HepG2 (cell line): ENCODE results near the gene BCAS3. TPM values are rescaled to one million over a fixed set of nuclear protein-coding genes. Genes with fewer than 3 reads are reported as not detected.

Experiments used
- ATAC-seq: fragments of 200-7000 bp; cut with Tn5 transposase; 3 replicates; pipeline ENCODE4 v1.9.1; 2020; ENCODE audit warnings: mild to moderate bottlenecking, moderate library complexity
- BruUV-seq: library from RNA; stranded (reverse); fragments of 400-500 nt; replicated peaks from 2 replicates; lab custom pipeline; 2021; lab: Mats Ljungman, UMichigan
- CTCF ChIA-PET: fragments of 300-600 bp; formaldehyde crosslinking; extraction: SDS; loops from one replicate; lab custom pipeline; 2021; ENCODE audit warnings: low total read pairs, inconsistent platforms, low intra/inter-chr PET ratio; lab: Yijun Ruan, JAX
- POLR2A ChIA-PET: fragments of 350-600 bp; sonication (Branson Sonifier 250); formaldehyde crosslinking; loops from one replicate; lab custom pipeline; 2020; ENCODE audit warnings: antibody characterized with exemption, inconsistent platforms; lab: Yijun Ruan, JAX
- DNase-seq: peaks from one replicate; pipeline ENCODE4 v3.0.0-alpha.2; 2015; ENCODE audit warnings: low spot score
- FAIRE-seq: peaks from 3 replicates; lab custom pipeline; 2011; peaks lifted over from hg19 to GRCh38; lab: Jason Lieb, UNC
- H2AFZ ChIP-seq: one replicate; pipeline ENCODE4 v1.6.1; 2011; ENCODE audit warnings: low read length, inconsistent platforms
- H3K27ac ChIP-seq: fragments of 300-600 bp; 3 replicates; pipeline ENCODE4 v1.8.0; 2011; ENCODE audit warnings: mixed run types, mild to moderate bottlenecking, mixed read lengths, low read length, inconsistent platforms; ENCODE audit not compliant: insufficient read depth; ENCODE audit errors: extremely low read length
- H3K27me3 ChIP-seq, 2 experiments: fragments of 200-600 bp in 1 of 2; 2 replicates in 1 of 2; 3 replicates in 1 of 2; pipeline versions ENCODE4 v1.6.0 to v1.8.0; 2011; ENCODE audit warnings: low read length in 2 of 2, mild to moderate bottlenecking in 2 of 2, moderate library complexity in 2 of 2, inconsistent platforms in 1 of 2; ENCODE audit not compliant: insufficient read depth in 2 of 2, control insufficient read depth in 1 of 2
- H3K36me3 ChIP-seq, 2 experiments: fragments of 200-600 bp in 1 of 2; replicated peaks in 1 of 2; 2 replicates in 1 of 2; 3 replicates in 1 of 2; pipeline versions ENCODE4 v1.5.1 to v1.8.0; 2011; ENCODE audit warnings: low read length in 2 of 2, inconsistent platforms in 1 of 2; ENCODE audit not compliant: insufficient read depth in 2 of 2, control insufficient read depth in 1 of 2
- H3K4me1 ChIP-seq: 2 replicates; pipeline ENCODE4 v1.5.1; 2012; ENCODE audit warnings: low read length, inconsistent platforms; ENCODE audit not compliant: insufficient read depth
- H3K4me2 ChIP-seq: 2 replicates; pipeline ENCODE4 v1.6.0; 2011; ENCODE audit warnings: low read depth, low read length, inconsistent platforms
- H3K4me3 ChIP-seq, 3 experiments: fragments of 200-600 bp in 1 of 3; sonication (generic), shearing (Covaris generic) in 1 of 3; replicated peaks in 1 of 3; 2 replicates each; pipeline ENCODE4 v1.5.1; 2011 to 2016; ENCODE audit warnings: low read length in 3 of 3, inconsistent platforms in 2 of 3, low read depth in 2 of 3, mild to moderate bottlenecking in 2 of 3, control low read depth in 1 of 3, mixed read lengths in 1 of 3; ENCODE audit not compliant: insufficient read depth in 1 of 3
- H3K79me2 ChIP-seq: one replicate; pipeline ENCODE4 v1.6.1; 2011; ENCODE audit warnings: low read length, inconsistent platforms; ENCODE audit not compliant: insufficient read depth
- H3K9ac ChIP-seq: 2 replicates; pipeline ENCODE4 v1.6.0; 2011; ENCODE audit warnings: mild to moderate bottlenecking, low read depth, low read length, inconsistent platforms; ENCODE audit not compliant: insufficient read depth
- H3K9me3 ChIP-seq: 2 replicates; pipeline ENCODE4 v1.5.1; 2012; ENCODE audit warnings: mild to moderate bottlenecking, low read length
- H4K20me1 ChIP-seq: 2 replicates; pipeline ENCODE4 v1.6.0; 2011; ENCODE audit warnings: inconsistent platforms, mild to moderate bottlenecking, low read length, moderate library complexity; ENCODE audit not compliant: insufficient read depth
- BORCS8-MEF2B ChIP-seq: sonication (generic); formaldehyde crosslinking; IDR thresholded peaks from 2 replicates; pipeline ENCODE4 v1.8.0; 2022; ENCODE audit warnings: mild to moderate bottlenecking, missing genetic modification reagents
- GTF3A ChIP-seq: sonication (generic); formaldehyde crosslinking; conservative IDR thresholded peaks from 2 replicates; pipeline ENCODE4 v1.4.0; 2020; ENCODE audit warnings: mild to moderate bottlenecking, missing genetic modification reagents
- HDAC2 ChIP-seq: sonication (generic); formaldehyde crosslinking; IDR thresholded peaks from 2 replicates; pipeline ENCODE4 v1.4.0; 2020; ENCODE audit warnings: missing genetic modification reagents
- HNF4G ChIP-seq, 2 experiments: sonication (generic) in 1 of 2; formaldehyde crosslinking in 1 of 2; IDR thresholded peaks; 2 replicates each; pipeline versions ENCODE4 v1.4.0 to v1.6.1; 2011 to 2020; ENCODE audit warnings: borderline replicate concordance in 2 of 2, low read depth in 2 of 2, mild to moderate bottlenecking in 2 of 2, low read length in 1 of 2, missing genetic modification reagents in 1 of 2, moderate library complexity in 1 of 2
- HNRNPH1 ChIP-seq: fragments of 200-400 bp; formaldehyde crosslinking; optimal IDR thresholded peaks from 2 replicates; pipeline ENCODE3; 2017; ENCODE audit warnings: mild to moderate bottlenecking, low read depth, low read length
- KDM6A ChIP-seq: IDR thresholded peaks from 2 replicates; pipeline ENCODE4 v1.6.1; 2016; ENCODE audit warnings: low read depth
- POLR2G ChIP-seq: fragments of 200-400 bp; formaldehyde crosslinking; IDR thresholded peaks from 2 replicates; pipeline ENCODE4 v1.6.1; 2018; ENCODE audit warnings: mild to moderate bottlenecking, low read depth, low read length, moderate library complexity
- TMF1 ChIP-seq: sonication (generic); formaldehyde crosslinking; IDR thresholded peaks from 2 replicates; pipeline ENCODE4 v1.8.1; 2022; ENCODE audit warnings: low read depth, missing genetic modification reagents
- ZBTB38 ChIP-seq: sonication (generic); formaldehyde crosslinking; IDR thresholded peaks from 2 replicates; pipeline ENCODE4 v1.5.1; 2020; ENCODE audit warnings: mild to moderate bottlenecking, missing genetic modification reagents
- ZNF264 ChIP-seq: sonication (generic); formaldehyde crosslinking; IDR thresholded peaks from 2 replicates; pipeline ENCODE4 v1.4.0; 2020; ENCODE audit warnings: missing genetic modification reagents
- ZNF567 ChIP-seq: sonication (generic); formaldehyde crosslinking; IDR thresholded peaks from 2 replicates; pipeline ENCODE4 v1.8.1; 2023; ENCODE audit warnings: mild to moderate bottlenecking, missing genetic modification reagents, borderline replicate concordance
- ZNF777 ChIP-seq: sonication (generic); formaldehyde crosslinking; IDR thresholded peaks from 2 replicates; pipeline ENCODE4 v1.4.0; 2020; ENCODE audit warnings: missing genetic modification reagents
- ZNF83 ChIP-seq: sonication (generic); formaldehyde crosslinking; IDR thresholded peaks from 2 replicates; pipeline ENCODE4 v1.4.0; 2020; ENCODE audit warnings: missing genetic modification reagents, mild to moderate bottlenecking, borderline replicate concordance
- ZSCAN21 ChIP-seq: sonication (generic); formaldehyde crosslinking; IDR thresholded peaks from 2 replicates; pipeline ENCODE4 v1.8.0; 2022; ENCODE audit warnings: mild to moderate bottlenecking, missing genetic modification reagents, moderate library complexity, borderline replicate concordance
- WGBS: methylation state at CpG from one replicate; pipeline ENCODE4 v1.1.6; 2017; ENCODE audit warnings: low lambda C conversion rate; 5-methylcytosine and 5-hydroxymethylcytosine counted together
- in situ Hi-C: cut with HindIII; loops from 2 replicates; pipeline ENCODE4 v1.10.0; 2017; ENCODE audit warnings: low pct_unique_long_range_greater_than_20kb; ENCODE audit not compliant: extremely low pct_ligation_motif_present
- intact Hi-C: fragments of 100-400 bp; cut with micrococcal nuclease; formaldehyde crosslinking; loops from one replicate; pipeline ENCODE4 v1.10.0; 2022; ENCODE audit not compliant: unreplicated experiment
- polyA plus RNA-seq, 8 experiments: library from polyadenylated mRNA; depleted of rRNA in 3 of 8; stranded (reverse) in 7 of 8; unstranded in 1 of 8; fragments of >200 nt; fragmentation: Illumina TruSeq in 4 of 8; extraction: Trizol in 4 of 8; gene quantifications; 2 replicates each; pipeline versions ENCODE4 v1.2.1 to v1.2.3, GENCODE V29; 2011 to 2016; ENCODE audit warnings: low read depth in 4 of 8, missing spikeins in 1 of 8, mixed read lengths in 1 of 8; ENCODE audit not compliant: insufficient read depth in 1 of 8
- total RNA-seq, 5 experiments: library from RNA; depleted of rRNA; stranded (reverse); fragments of >200 nt; fragmentation: Illumina TruSeq; extraction: Trizol; gene quantifications; 2 replicates each; pipeline ENCODE4 v1.2.3, GENCODE V29; 2016; ENCODE audit warnings: low read depth in 1 of 5
- TF ChIP-seq, protein P1 (sequence below): sonication (generic); formaldehyde crosslinking; IDR thresholded peaks from 2 replicates; pipeline ENCODE4 v1.4.0; 2020; ENCODE audit warnings: missing genetic modification reagents
- TF ChIP-seq, protein P2 (sequence below): sonication (generic); formaldehyde crosslinking; IDR thresholded peaks from 2 replicates; pipeline ENCODE4 v1.4.0; 2020; ENCODE audit warnings: missing genetic modification reagents, borderline replicate concordance

BCAS3 gene
- total and polyA plus RNA-seq, 2 of the 13 experiments (the other 11 are each of a cell fraction or from before 2014, with no cell fraction given), result 10.7 to 11.2 TPM

DNA sequence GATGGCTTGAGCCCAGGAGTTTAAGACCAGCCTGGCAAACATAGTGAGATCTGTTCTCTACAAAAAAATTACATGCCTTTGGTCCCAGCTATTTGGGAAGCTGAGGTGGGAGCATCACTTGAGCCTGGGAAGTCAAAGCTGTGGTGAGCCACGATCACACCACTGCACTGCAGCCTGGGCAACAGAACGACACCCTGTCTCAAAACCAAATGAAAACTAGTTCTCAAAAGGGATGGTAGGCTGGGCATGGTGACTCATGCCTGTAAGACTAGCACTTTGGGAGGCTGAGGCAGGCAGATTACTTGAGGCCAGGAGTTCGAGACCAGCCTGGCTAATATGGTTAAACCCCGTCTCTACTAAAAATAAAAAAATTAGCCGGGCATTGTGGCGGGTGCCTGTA lies 46.5 kb upstream of the BCAS3 start:
- no peak overlapping the region for H3K4me2 ChIP-seq
- in situ Hi-C loops (no loop called here), intact Hi-C loops (no loop called here)
- H3K27me3 ChIP-seq, result no peaks in the 10 kb centered on the region
- H3K36me3 ChIP-seq, result peaks cover 11 to 48% of the 10 kb centered on the region in 2 experiments
- no peaks in the 10 kb centered on the region for H4K20me1 ChIP-seq
- 98% methylated on average over 6 of the region's 6 CpGs for WGBS
- BruUV-seq, result no TSS peak
- no peak for FAIRE-seq
- H3K4me3 ChIP-seq, result no peak overlapping the region
- no peak for DNase-seq
- CTCF ChIA-PET, result no interaction called here
- ATAC-seq, result no peak
- H3K9me3 ChIP-seq, result no peaks in the 10 kb centered on the region
- POLR2A ChIA-PET, result no interaction called here
- TF ChIP-seq ZBTB38 (CRISPR knock-in tag) (no peak), HNRNPH1 (no peak), BORCS8-MEF2B (CRISPR knock-in tag) (no peak), ZNF777 (CRISPR knock-in tag) (no peak), KDM6A (no peak), HDAC2 (CRISPR knock-in tag) (no peak), ZNF567 (CRISPR knock-in tag) (no peak)
- TF ChIP-seq, protein P1, sequence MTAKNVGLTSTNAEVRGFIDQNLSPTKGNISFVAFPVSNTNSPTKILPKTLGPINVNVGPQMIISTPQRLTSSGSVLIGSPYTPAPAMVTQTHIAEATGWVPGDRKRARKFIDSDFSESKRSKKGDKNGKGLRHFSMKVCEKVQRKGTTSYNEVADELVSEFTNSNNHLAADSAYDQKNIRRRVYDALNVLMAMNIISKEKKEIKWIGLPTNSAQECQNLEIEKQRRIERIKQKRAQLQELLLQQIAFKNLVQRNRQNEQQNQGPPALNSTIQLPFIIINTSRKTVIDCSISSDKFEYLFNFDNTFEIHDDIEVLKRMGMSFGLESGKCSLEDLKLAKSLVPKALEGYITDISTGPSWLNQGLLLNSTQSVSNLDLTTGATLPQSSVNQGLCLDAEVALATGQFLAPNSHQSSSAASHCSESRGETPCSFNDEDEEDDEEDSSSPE (CRISPR knock-in tag), result no peak
- TF ChIP-seq, all 625 proteins: peak for 0
- Histone ChIP-seq H3K4me1 (peaks cover 8% of the 10 kb centered on the region), H3K9ac (no peak overlapping the region), H2AFZ (no peak overlapping the region), H3K79me2 (peaks cover 3% of the 10 kb centered on the region), H3K27ac (no peak overlapping the region)

DNA sequence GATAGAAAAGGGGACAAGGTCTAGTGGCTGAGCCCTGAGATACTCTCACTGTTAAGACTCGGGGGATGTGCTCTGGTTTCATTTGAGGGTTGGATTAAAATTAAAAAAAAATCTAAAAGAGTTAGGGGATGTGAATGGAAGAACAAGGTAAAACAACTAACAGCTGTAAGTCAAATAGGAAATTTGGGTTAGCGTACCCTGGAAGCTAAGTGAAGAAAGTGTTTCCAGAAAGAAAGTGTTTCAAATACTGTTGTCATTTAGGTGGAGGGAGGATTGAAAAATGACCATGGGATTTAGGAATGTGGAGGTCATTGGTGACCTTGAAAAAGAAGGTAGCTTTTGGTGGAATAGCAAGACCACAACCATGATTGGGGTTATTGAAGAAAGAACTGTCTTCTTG lies 40.0 kb upstream of the BCAS3 start:
- POLR2A ChIA-PET, result interaction anchor here (0.7 to 1.5 kb wide), 3 partner anchors 35 to 112 kb away, joined by 4 to 7 read pairs (median 4); partner anchors contain the start of genes APPBP2 and PPM1D
- no peak for FAIRE-seq
- peaks cover 13% of the 10 kb centered on the region for H3K79me2 ChIP-seq
- no peak for DNase-seq
- H3K9me3 ChIP-seq, result no peaks in the 10 kb centered on the region
- H3K9ac ChIP-seq, result no peak overlapping the region
- no peaks in the 10 kb centered on the region for H3K27me3 ChIP-seq
- no peak overlapping the region for H3K27ac ChIP-seq
- ATAC-seq, result no peak
- BruUV-seq, result no TSS peak
- CTCF ChIA-PET, result interaction anchor here (1.8 kb wide), 1 partner anchor 217 kb away, joined by 5 read pairs; no protein-coding TSS in a partner anchor
- no peak overlapping the region for H3K4me2 ChIP-seq
- peaks cover 12 to 48% of the 10 kb centered on the region in 2 experiments for H3K36me3 ChIP-seq
- intact Hi-C loops (loop anchor here (1.0 to 2.0 kb wide), 3 partner anchors 37 to 217 kb away; partner anchors contain the start of gene PPM1D), in situ Hi-C loops (no loop called here)
- peaks cover 18% of the 10 kb centered on the region for H4K20me1 ChIP-seq
- no peak overlapping the region for H3K4me3 ChIP-seq
- 96% methylated on average over 2 of the region's 2 CpGs for WGBS
- H3K4me1 ChIP-seq, result 0 out of 2 replicates have a peak, but pooled peaks cover 8% of the 10 kb centered on the region
- H2AFZ ChIP-seq, result no peak overlapping the region
- TF ChIP-seq ZNF83, result no peak
- no peak for TF ChIP-seq ZNF264
- no peak for TF ChIP-seq POLR2G
- TF ChIP-seq, protein P2, sequence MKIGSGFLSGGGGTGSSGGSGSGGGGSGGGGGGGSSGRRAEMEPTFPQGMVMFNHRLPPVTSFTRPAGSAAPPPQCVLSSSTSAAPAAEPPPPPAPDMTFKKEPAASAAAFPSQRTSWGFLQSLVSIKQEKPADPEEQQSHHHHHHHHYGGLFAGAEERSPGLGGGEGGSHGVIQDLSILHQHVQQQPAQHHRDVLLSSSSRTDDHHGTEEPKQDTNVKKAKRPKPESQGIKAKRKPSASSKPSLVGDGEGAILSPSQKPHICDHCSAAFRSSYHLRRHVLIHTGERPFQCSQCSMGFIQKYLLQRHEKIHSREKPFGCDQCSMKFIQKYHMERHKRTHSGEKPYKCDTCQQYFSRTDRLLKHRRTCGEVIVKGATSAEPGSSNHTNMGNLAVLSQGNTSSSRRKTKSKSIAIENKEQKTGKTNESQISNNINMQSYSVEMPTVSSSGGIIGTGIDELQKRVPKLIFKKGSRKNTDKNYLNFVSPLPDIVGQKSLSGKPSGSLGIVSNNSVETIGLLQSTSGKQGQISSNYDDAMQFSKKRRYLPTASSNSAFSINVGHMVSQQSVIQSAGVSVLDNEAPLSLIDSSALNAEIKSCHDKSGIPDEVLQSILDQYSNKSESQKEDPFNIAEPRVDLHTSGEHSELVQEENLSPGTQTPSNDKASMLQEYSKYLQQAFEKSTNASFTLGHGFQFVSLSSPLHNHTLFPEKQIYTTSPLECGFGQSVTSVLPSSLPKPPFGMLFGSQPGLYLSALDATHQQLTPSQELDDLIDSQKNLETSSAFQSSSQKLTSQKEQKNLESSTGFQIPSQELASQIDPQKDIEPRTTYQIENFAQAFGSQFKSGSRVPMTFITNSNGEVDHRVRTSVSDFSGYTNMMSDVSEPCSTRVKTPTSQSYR, result no peak
- TF ChIP-seq HNF4G (IDR thresholded peaks at IDR 0.05; ENCODE audit: borderline replicate concordance, low read depth, low read length), result no peak
- no peak for TF ChIP-seq HNF4G (CRISPR knock-in tag; IDR thresholded peaks at IDR 0.05; ENCODE audit: borderline replicate concordance, low read depth)
- TF ChIP-seq GTF3A, result no peak
- no peak for TF ChIP-seq TMF1
- no peak for TF ChIP-seq ZSCAN21 (CRISPR knock-in tag)
